ENCODE results near the gene EXOC8.

- TF ChIP-seq POLR2A (IDR thresholded peaks at IDR 0.05; ENCODE audit: low read depth, low read length) (no peak), POLR2AphosphoS5 (IDR thresholded peaks at IDR 0.05; ENCODE audit: low read depth, low read length) (no peak), TAF1 (IDR thresholded peaks at IDR 0.05; ENCODE audit: low read depth, low read length) (no peak), POU2F2 (IDR thresholded peaks at IDR 0.05; ENCODE audit: low read depth, low read length) (no peak), PAX5 (IDR thresholded peaks at IDR 0.05; ENCODE audit: insufficient read depth, low read length, severe bottlenecking) (no peak)
Measured at GRCh38 chr1:231329483-231329882, 8.2 kb downstream of the EXOC8 start.
